Gastrocnemius medialis (tissue), 4 donors: ENCODE results near the gene POLA1.

Experiments used
- POLR2A ChIP-seq, 2 donors: fragments of 450-650 bp; IDR thresholded peaks; one replicate each; pipeline ENCODE4 v1.6.1; 2017; ENCODE audit warnings: antibody characterized with exemption in 2 of 2, mild to moderate bottlenecking in 2 of 2, moderate library complexity in 2 of 2
- TF ChIP-seq, protein P1 (sequence below), 5 experiments: fragments of 450-650 bp in 3 of 5; fragments of 200-600 bp in 2 of 5; sonication (generic) in 2 of 5; IDR thresholded peaks in 4 of 5; conservative IDR thresholded peaks in 1 of 5; 1 replicate in 4 of 5; 2 replicates in 1 of 5; pipeline ENCODE4 v1.5.1; 2016 to 2019; ENCODE audit warnings: antibody characterized with exemption in 5 of 5, mild to moderate bottlenecking in 3 of 5, moderate library complexity in 3 of 5

DNA sequence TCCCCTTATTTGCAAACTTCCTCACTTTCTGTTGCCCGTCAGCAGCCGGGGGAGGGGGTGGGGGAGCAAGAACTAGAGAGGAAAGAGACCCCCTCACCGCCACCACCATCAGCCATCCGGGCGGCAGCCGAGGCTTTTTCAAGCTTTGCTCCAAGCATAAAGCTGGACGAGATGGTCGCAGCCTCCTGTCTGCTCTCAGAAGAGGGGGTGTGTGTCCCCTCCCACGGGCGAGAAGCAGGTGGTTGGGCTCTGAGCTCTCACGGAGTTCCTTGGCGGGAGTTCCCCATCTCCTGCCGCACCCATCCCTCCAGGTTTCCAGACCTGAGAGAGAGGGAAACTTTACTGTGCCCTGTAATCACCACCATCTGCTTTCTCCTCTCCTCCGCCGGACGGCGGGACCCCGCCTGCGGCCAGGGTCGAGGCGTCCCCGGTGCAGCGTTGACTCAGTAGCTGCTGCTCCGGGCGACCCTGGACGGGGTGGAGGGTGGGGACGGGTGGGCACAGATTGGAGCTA lies 326.7 kb downstream of the POLA1 start:
- TF ChIP-seq, protein P1, sequence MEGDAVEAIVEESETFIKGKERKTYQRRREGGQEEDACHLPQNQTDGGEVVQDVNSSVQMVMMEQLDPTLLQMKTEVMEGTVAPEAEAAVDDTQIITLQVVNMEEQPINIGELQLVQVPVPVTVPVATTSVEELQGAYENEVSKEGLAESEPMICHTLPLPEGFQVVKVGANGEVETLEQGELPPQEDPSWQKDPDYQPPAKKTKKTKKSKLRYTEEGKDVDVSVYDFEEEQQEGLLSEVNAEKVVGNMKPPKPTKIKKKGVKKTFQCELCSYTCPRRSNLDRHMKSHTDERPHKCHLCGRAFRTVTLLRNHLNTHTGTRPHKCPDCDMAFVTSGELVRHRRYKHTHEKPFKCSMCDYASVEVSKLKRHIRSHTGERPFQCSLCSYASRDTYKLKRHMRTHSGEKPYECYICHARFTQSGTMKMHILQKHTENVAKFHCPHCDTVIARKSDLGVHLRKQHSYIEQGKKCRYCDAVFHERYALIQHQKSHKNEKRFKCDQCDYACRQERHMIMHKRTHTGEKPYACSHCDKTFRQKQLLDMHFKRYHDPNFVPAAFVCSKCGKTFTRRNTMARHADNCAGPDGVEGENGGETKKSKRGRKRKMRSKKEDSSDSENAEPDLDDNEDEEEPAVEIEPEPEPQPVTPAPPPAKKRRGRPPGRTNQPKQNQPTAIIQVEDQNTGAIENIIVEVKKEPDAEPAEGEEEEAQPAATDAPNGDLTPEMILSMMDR (IDR thresholded peaks at IDR 0.05 in 4 of 5, conservative IDR thresholded peaks at IDR 0.05 in 1 of 5): no peak
- no peak for TF ChIP-seq POLR2A (IDR thresholded peaks at IDR 0.05)
